ENCODE results near the gene ATXN1. TPM values are rescaled to one million over a fixed set of nuclear protein-coding genes. Genes with fewer than 3 reads are reported as not detected.

The ATXN1 gene
- polyA plus RNA-seq, 2 of the 4 experiments (the other 2 are of a cell fraction), result 2.9 to 8.3 TPM

DNA sequence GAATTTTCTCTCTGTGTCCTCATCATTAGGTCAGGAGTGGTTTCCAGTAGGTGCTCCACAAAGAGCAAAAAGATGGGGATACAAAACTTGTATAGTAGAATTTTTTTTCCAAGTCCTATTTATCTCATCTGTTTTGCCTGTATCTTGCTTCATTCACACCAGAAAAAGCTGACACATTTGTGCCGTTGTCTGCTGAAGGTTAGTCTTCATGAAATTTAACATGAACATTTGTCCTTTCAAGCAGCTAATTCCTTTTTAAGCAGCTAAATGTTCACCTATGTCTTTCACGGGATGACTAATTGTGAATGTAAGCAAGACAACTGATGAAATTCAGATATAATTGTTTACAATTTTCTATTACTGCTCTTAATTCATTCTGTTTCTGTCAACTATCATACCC is 83.8 kb downstream of the ATXN1 start (continued):
- TF ChIP-seq, protein P1, sequence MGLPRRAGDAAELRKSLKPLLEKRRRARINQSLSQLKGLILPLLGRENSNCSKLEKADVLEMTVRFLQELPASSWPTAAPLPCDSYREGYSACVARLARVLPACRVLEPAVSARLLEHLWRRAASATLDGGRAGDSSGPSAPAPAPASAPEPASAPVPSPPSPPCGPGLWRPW (IDR thresholded peaks at IDR 0.05), result no peak
- TF ChIP-seq RNF2 (IDR thresholded peaks at IDR 0.05; ENCODE audit: borderline replicate concordance, low read depth), result no peak
- TF ChIP-seq, protein P2, sequence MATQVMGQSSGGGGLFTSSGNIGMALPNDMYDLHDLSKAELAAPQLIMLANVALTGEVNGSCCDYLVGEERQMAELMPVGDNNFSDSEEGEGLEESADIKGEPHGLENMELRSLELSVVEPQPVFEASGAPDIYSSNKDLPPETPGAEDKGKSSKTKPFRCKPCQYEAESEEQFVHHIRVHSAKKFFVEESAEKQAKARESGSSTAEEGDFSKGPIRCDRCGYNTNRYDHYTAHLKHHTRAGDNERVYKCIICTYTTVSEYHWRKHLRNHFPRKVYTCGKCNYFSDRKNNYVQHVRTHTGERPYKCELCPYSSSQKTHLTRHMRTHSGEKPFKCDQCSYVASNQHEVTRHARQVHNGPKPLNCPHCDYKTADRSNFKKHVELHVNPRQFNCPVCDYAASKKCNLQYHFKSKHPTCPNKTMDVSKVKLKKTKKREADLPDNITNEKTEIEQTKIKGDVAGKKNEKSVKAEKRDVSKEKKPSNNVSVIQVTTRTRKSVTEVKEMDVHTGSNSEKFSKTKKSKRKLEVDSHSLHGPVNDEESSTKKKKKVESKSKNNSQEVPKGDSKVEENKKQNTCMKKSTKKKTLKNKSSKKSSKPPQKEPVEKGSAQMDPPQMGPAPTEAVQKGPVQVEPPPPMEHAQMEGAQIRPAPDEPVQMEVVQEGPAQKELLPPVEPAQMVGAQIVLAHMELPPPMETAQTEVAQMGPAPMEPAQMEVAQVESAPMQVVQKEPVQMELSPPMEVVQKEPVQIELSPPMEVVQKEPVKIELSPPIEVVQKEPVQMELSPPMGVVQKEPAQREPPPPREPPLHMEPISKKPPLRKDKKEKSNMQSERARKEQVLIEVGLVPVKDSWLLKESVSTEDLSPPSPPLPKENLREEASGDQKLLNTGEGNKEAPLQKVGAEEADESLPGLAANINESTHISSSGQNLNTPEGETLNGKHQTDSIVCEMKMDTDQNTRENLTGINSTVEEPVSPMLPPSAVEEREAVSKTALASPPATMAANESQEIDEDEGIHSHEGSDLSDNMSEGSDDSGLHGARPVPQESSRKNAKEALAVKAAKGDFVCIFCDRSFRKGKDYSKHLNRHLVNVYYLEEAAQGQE (IDR thresholded peaks at IDR 0.05), result no peak
- no peak for TF ChIP-seq RAD21 (conservative IDR thresholded peaks at IDR 0.05 in 1 of 2, IDR thresholded peaks at IDR 0.05 in 1 of 2)
- no peak for TF ChIP-seq FOSL2 (IDR thresholded peaks at IDR 0.05)
- no peak for TF ChIP-seq FOSL2 (CRISPR knock-in tag; IDR thresholded peaks at IDR 0.05)
- no peak for TF ChIP-seq TP53 (CRISPR knock-in tag; IDR thresholded peaks at IDR 0.05)
- TF ChIP-seq RFX5 (IDR thresholded peaks at IDR 0.05), result no peak

DNA sequence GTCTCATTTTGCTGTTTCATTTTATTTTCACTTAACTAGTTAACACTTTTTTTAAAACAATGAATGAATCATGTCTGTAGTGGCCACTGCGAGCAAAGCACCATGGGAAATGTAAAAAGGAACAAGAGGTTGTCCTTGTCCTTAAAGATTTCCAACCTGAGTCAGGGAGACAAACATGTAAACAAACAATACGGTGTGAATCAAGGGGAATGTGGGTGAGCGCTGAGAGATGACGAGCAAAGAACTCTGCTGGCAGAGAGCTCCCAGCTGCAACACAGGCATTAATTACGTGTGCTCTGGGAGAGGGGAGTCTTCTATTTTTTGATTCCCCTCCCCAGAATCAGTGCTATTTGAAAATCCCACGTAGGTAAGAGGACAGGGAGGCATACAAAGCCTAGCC is 84.3 kb downstream of the ATXN1 start:
- Histone ChIP-seq H3K4me3 (no peak overlapping the region), H3K4me1 (peaks cover 56% of the 10 kb centered on the region), H3K4me2 (peak overlapping the region; percentile 77), H3K27ac (peak overlapping the region; percentile 70 to 83), H3K9me3 (no peaks in the 10 kb centered on the region)
- CTCF ChIA-PET, result no interaction called here
- POLR2A ChIA-PET, result no interaction called here
- FAIRE-seq (no peak), DNase-seq (ENCODE audit: low read depth in 1 of 2, low spot score in 1 of 2) (peak; percentile 72 to 75), ATAC-seq (peak; percentile 73 to 74; a peak in 5 of 6 replicates)
- 0% methylated on average over 6 of the region's 6 CpGs for WGBS (ENCODE audit: missing lambda C conversion rate)
- TF ChIP-seq, protein P3, sequence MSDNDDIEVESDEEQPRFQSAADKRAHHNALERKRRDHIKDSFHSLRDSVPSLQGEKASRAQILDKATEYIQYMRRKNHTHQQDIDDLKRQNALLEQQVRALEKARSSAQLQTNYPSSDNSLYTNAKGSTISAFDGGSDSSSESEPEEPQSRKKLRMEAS (IDR thresholded peaks at IDR 0.05), result peak; percentile 31; the same call in 1 of the 2 replicates
- TF ChIP-seq NPAS2 (CRISPR knock-in tag; IDR thresholded peaks at IDR 0.05; ENCODE audit: borderline replicate concordance) (no peak), MAFK (IDR thresholded peaks at IDR 0.05; ENCODE audit: partially characterized antibody) (no peak), BHLHE40 (IDR thresholded peaks at IDR 0.05; ENCODE audit: low read depth, low read length) (no peak), JUNB (IDR thresholded peaks at IDR 0.05) (0 out of 2 replicates have a peak, but pooled peaks have one; percentile 25), PHF8 (IDR thresholded peaks at IDR 0.05; ENCODE audit: borderline replicate concordance, low read depth) (no peak), CHD4 (IDR thresholded peaks at IDR 0.05; ENCODE audit: borderline replicate concordance) (no peak), ZC3H11A (IDR thresholded peaks at IDR 0.05) (no peak), ZNF302 (CRISPR knock-in tag; IDR thresholded peaks at IDR 0.05) (no peak), FOSL2 (IDR thresholded peaks at IDR 0.05) (no peak), FOSL2 (CRISPR knock-in tag; IDR thresholded peaks at IDR 0.05) (peak; percentile 48), CHD2 (IDR thresholded peaks at IDR 0.05; ENCODE audit: low read length, partially characterized antibody) (no peak), FOXS1 (CRISPR knock-in tag; IDR thresholded peaks at IDR 0.05) (no peak)
- TF ChIP-seq, protein P4, sequence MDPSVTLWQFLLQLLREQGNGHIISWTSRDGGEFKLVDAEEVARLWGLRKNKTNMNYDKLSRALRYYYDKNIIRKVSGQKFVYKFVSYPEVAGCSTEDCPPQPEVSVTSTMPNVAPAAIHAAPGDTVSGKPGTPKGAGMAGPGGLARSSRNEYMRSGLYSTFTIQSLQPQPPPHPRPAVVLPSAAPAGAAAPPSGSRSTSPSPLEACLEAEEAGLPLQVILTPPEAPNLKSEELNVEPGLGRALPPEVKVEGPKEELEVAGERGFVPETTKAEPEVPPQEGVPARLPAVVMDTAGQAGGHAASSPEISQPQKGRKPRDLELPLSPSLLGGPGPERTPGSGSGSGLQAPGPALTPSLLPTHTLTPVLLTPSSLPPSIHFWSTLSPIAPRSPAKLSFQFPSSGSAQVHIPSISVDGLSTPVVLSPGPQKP (IDR thresholded peaks at IDR 0.05; ENCODE audit: low read depth, low read length), result no peak

DNA sequence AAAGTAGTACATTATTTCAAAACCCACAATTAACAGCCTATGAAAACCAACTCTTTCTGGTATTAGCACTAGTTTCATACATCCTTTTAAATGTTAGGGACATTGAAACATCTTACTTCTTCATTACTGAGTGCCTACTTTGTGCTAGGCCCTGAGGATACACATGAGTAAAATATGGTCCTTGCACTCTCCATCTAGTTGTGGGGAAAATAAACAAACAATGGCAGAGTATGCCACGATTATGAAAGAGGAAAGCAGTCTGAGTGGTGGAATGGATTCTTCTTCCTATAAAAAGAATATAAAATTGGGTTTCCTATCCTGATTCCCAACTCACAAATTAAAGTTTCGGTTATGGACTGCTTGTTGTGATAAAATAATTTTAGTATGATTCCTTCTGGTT is 84.9 kb downstream of the ATXN1 start:
- no peak for FAIRE-seq
- WGBS (ENCODE audit: missing lambda C conversion rate), result 44% methylated on average over 2 of the region's 2 CpGs
- H3K9me3 ChIP-seq, result no peaks in the 10 kb centered on the region
- no peak for DNase-seq (ENCODE audit: low read depth in 1 of 2, low spot score in 1 of 2)
- no peak for ATAC-seq
- peaks cover 58% of the 10 kb centered on the region for H3K4me1 ChIP-seq
- H3K4me2 ChIP-seq, result peak overlapping the region; percentile 77
- TF ChIP-seq BHLHE40 (IDR thresholded peaks at IDR 0.05; ENCODE audit: low read depth, low read length) (no peak), RAD21 (conservative IDR thresholded peaks at IDR 0.05 in 1 of 2, IDR thresholded peaks at IDR 0.05 in 1 of 2) (no peak), ZSCAN20 (CRISPR knock-in tag; IDR thresholded peaks at IDR 0.05) (no peak), NFE2L2 (conservative IDR thresholded peaks at IDR 0.05; ENCODE audit: low read length) (no peak)
- CTCF ChIA-PET, result no interaction called here
- POLR2A ChIA-PET, result no interaction called here
- H3K4me3 ChIP-seq, result no peak overlapping the region
- H3K27ac ChIP-seq, result peak overlapping the region; percentile 70 to 83
